ENCODE results near the gene SERINC5.
"Not testable (repeated sequence)": the region's sequence is repeated elsewhere in the genome, so short reads cannot be mapped to it uniquely, and the experiment has no call there.

SERINC5 gene

GRCh38 chr5:80161165-80161564, 94.7 kb downstream of the SERINC5 start:
- no peak for DNase-seq

- no peak for DNase-seq
These were observed 95.6 kb downstream of the SERINC5 start for GRCh38 chr5:80160242-80160641.

- DNase-seq, result no peak
These were observed 96.6 kb downstream of the SERINC5 start for GRCh38 chr5:80159133-80159815.

GRCh38 chr5:80156156-80156555, 99.7 kb downstream of the SERINC5 start:
- no peak for DNase-seq

GRCh38 chr5:80154749-80155148, 101.1 kb downstream of the SERINC5 start:
- no peak for DNase-seq

- not testable (repeated sequence) for DNase-seq
These were observed 101.6 kb downstream of the SERINC5 start for GRCh38 chr5:80154289-80154688.

DNA sequence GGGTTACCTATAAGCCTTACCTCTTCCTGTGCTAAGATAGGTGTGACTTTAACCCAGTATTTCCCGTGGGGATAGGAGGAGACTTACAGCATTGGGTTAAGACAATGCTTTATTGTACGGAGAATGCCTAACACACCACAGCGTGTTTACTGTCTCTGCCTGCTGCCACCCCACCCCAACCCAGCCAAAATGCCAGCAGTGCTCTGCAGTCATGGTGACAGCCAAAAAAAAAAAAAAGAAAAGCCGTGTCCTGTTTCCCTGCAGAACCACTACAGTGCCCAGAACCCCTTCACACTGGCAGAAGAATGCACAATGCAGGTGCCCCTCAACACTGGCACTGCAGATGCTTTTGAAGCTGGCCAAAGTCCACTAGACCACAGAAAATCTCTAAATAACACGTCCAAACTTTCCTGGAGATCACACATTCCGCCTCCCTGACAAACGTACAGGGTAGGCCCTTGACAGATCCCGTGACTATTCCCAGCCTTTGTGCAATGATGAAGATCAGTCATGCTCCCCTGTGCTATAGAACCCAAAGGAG, 102.2 kb downstream of the SERINC5 start:
- DNase-seq, result no peak

DNA sequence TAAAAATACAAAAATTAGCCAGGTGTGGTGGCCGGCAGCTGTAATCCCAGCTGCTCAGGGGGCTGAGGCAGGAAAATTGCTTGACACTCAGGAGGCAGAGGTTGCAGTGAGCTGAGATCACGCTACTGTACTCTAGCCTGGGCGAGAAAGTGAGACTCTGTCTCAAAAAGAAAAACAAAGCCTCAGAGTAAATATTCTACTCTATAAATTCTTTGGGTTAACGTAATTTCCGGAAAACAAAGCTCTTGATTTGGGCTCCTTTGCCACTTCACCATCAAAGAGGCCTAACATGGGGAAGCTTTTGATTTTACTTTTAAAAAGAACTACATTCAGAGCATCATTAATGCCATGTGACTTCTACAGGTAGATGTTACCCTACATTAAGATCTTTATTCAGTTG, 103.1 kb downstream of the SERINC5 start:
- DNase-seq, result no peak

- DNase-seq, result no peak
These were observed 104.0 kb downstream of the SERINC5 start for GRCh38 chr5:80151890-80152289.

- no peak for DNase-seq
These were observed 105.1 kb downstream of the SERINC5 start for GRCh38 chr5:80150731-80151130.

DNA sequence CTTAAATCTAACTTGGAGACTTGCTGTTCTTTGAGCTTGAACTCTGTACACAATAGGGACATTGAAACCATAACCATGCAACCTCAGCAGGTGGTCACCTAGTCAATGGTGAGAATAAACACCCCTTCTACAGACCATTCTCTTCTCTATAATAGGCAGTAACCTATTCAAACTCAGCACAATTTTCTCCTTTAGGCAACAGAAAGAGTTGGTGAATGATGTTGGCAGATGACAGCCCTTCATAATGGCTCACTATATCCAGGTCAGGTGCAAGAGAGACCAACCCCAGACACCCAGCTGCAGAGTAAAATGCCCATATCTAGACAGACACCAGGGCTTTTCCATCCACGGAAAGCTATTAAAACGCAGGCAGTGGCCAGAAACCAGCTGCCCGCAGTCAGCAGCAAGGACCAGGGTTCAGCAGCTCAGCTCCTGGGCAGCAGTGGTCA, 106.7 kb downstream of the SERINC5 start:
- DNase-seq, result no peak

GRCh38 chr5:80147119-80147815, 108.6 kb downstream of the SERINC5 start:
- DNase-seq, result no peak

DNA sequence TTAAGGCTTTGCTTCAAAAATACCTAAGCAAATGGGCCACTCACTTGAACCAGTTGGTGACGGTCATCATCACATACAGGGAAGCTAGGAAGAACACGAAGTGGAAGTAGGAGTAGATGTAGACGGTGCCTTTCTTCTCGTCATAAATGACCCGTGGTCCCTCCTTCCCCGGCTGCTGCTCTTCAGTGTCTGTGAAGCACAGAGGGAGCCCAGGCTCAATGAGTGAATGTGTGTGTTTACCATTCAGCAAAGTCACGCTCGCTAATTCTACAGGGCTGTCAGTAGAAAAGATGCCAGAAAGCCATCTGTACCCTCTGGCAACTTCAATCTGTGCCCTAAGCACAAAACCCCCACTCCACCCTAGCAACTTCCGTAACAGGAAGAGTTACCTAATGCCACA, 109.8 kb downstream of the SERINC5 start:
- DNase-seq, result no peak

DNA sequence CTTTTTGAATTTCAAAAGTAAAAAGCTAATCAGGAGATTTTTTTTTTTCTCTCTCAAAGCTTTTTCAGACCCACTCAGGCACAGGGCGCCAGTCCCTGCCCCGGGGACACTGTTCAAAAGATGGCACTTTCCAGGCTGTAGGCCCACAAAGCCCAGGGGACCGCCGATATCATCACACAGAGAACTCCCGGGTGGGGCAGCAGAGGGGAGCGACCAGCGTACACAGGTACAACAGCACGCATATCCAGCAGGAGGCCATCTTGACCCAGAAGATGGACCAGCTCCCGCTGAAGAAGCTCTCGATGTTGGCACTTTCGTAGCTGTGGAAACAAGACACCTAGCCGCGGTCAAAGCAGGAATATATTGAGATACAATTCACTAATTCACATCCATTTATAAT, 112.4 kb downstream of the SERINC5 start:
- no peak for DNase-seq

GRCh38 chr5:80142996-80143395, 112.9 kb downstream of the SERINC5 start:
- DNase-seq, result no peak

GRCh38 chr5:80141681-80142080, 114.2 kb downstream of the SERINC5 start:
- DNase-seq, result no peak

DNA sequence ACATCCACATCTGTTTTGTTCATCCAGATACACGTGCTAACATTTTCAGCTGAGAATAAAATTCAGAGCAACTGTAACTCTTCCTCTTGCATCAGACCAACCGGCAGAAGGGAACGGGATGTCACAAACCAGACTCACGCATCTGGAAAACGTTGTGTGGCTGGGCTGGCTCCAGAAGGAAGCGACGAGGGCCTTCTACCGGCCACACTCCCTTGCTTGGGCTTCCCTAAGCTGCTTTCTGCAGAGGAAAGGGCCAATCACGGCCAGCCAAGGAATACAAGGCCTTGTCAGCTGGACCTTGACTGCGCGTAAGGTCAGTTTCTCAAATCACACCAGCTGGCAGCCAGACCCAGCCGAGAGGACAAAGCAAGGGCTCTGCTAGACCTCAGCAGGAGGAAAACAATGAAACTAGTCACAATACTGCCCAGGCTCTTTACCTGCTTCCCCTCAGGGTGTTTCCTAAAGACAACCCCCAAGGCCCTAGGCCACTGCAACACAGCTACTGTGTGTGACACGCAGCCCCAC, 114.6 kb downstream of the SERINC5 start:
- no peak for DNase-seq

DNA sequence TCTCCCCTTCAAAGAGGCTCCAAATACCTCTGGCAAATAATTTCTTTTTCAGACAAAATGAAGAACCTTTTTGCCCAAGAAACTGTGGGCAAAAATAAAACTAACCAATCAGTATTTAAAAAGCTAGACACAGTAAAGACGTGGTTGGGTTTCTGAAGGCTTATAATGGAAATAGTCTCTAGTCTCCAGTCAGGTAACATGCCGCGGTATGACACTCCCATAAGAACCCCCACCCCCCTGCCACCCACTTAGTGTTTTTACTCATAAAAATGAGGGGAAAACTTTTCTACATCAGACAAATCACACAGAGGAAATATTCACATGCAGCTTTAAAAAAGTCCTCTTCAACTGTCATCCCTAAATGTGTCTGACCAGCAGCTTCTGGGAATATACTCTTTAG, 115.4 kb downstream of the SERINC5 start:
- DNase-seq, result no peak

GRCh38 chr5:80139466-80139972, 116.3 kb downstream of the SERINC5 start:
- no peak for DNase-seq

- DNase-seq, result no peak
These were observed 117.4 kb downstream of the SERINC5 start for GRCh38 chr5:80138486-80138885.

DNA sequence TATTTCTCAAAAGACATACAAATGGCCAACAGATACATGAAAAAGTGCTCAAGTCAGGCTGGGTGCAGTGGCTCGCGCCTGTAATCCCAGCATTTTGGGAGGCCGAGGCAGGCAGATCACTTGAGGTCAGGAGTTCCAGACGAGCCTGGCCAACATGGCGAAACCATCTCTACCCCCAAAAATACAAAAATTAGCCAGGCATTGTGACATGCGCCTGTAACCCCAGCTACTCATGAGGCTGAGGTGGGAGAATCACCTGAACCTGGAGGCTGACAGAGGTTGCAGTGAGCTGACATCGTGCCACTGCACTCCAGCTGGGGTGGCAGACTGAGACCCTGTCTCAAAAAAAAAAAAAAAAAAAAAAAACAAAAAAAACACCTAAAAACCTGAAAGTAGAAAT, 119.0 kb downstream of the SERINC5 start:
- DNase-seq, result not testable (repeated sequence)

DNA sequence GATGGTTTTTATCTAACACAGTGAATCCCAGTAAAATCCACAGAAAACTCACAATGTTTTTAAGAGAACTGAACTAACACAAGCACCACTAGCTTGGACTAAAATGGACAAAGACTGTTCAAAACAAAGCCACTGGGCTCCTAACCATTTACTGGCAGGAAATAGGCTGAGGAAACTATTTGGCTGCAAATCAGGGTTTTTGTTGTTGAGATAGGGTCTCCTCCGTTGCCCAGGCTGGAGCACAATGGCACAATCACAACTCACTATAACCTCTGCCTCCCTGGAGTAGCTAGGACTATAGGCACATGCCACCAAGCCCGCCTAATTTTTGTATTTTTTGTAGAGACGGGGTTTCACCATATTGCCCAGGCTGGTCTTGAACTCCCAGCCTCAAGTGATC, 121.0 kb downstream of the SERINC5 start:
- no peak for DNase-seq

DNA sequence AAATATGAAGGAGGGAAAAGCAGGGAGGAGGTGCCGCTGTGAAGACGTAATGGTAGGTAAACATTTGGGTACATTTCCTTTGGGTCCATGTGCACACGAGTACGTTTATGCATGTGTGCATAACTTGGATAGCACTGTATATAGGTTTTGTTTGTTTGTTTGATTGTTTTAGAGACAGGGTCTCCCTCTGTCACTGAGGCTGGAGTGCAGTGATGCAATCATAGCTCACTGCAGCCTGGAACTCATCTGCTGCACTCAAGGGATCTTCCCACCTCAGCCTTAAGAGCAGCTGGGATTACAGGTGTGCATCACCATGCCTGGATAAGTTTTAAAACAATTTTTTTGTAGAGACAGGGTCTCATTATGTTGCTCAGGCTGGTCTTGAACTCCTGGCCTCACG, 126.7 kb downstream of the SERINC5 start:
- DNase-seq, result no peak

GRCh38 chr5:80128141-80128540, 127.7 kb downstream of the SERINC5 start:
- DNase-seq, result no peak

All from NCI-H1436 treated with DMSO at 0.1 percent for 48 hours (cell line).